Measurements from ENCODE around the gene ATG2A.

GRCh38 chr11:64906314-64906635 lies 10.7 kb downstream of the ATG2A start:
- TF ChIP-seq, protein P1, sequence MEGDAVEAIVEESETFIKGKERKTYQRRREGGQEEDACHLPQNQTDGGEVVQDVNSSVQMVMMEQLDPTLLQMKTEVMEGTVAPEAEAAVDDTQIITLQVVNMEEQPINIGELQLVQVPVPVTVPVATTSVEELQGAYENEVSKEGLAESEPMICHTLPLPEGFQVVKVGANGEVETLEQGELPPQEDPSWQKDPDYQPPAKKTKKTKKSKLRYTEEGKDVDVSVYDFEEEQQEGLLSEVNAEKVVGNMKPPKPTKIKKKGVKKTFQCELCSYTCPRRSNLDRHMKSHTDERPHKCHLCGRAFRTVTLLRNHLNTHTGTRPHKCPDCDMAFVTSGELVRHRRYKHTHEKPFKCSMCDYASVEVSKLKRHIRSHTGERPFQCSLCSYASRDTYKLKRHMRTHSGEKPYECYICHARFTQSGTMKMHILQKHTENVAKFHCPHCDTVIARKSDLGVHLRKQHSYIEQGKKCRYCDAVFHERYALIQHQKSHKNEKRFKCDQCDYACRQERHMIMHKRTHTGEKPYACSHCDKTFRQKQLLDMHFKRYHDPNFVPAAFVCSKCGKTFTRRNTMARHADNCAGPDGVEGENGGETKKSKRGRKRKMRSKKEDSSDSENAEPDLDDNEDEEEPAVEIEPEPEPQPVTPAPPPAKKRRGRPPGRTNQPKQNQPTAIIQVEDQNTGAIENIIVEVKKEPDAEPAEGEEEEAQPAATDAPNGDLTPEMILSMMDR (IDR thresholded peaks at IDR 0.05; ENCODE audit: low read depth, low read length, poor library complexity, severe bottlenecking): no peak
- TF ChIP-seq EZH2phosphoT487 (IDR thresholded peaks at IDR 0.05; ENCODE audit: borderline replicate concordance, low read length): no peak

Data from DOHH2 (cell line).